ENCODE data around the gene ZFAND6.

Gene ZFAND6

GRCh38 chr15:80171787-80172186 lies 112.3 kb downstream of the ZFAND6 start:
- no peak for DNase-seq (ENCODE audit: low spot score)

- no peak for DNase-seq (ENCODE audit: low spot score)
These were observed 112.9 kb downstream of the ZFAND6 start for GRCh38 chr15:80172401-80172800.

- DNase-seq (ENCODE audit: low spot score): peak; percentile 63
These were observed 113.7 kb downstream of the ZFAND6 start for GRCh38 chr15:80173022-80173759.

- DNase-seq (ENCODE audit: low spot score): no peak
These were observed 114.7 kb downstream of the ZFAND6 start for GRCh38 chr15:80174017-80174746.

- no peak for DNase-seq (ENCODE audit: low spot score)
These were observed 116.0 kb downstream of the ZFAND6 start for GRCh38 chr15:80175436-80175835.

DNA sequence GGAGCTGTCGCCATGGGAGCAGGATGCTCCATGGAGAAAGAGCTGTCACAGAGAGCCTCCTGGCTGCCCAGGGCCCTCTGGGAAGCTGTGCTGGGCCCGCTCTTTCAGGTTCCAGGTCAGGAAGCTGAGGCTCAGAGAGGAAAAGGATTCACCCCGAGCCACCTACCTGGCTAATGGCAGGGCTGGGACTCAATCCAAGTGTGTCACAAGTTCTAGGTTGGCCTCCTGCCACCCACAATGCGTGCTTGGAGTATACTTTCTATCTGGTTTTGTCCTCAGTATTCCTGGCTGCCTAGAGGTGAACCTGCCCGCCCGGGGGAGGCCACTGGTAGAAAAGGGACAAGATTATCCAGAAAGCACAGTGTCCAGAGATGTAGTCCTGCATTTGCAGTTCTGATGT lies 117.0 kb downstream of the ZFAND6 start:
- no peak for DNase-seq (ENCODE audit: low spot score)

DNA sequence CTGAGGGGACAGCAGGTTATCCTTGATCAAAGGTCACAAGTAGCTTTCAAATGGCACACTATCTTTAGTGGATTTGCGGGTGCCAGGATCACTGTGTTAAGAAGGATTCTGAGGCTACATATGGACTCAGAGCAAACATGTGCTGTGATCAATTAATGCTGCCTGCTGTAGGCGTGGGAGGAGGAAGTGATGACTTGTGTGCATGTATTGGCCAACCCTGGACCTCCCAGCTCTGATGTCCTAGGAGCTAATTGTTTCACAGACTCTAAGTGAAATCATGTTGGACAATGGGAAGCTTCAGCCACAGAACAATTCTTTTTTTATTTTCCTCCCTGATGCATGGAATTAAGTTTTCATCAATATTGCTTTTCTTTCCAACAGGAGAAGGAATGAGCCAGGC lies 117.7 kb downstream of the ZFAND6 start:
- DNase-seq (ENCODE audit: low spot score): no peak

DNA sequence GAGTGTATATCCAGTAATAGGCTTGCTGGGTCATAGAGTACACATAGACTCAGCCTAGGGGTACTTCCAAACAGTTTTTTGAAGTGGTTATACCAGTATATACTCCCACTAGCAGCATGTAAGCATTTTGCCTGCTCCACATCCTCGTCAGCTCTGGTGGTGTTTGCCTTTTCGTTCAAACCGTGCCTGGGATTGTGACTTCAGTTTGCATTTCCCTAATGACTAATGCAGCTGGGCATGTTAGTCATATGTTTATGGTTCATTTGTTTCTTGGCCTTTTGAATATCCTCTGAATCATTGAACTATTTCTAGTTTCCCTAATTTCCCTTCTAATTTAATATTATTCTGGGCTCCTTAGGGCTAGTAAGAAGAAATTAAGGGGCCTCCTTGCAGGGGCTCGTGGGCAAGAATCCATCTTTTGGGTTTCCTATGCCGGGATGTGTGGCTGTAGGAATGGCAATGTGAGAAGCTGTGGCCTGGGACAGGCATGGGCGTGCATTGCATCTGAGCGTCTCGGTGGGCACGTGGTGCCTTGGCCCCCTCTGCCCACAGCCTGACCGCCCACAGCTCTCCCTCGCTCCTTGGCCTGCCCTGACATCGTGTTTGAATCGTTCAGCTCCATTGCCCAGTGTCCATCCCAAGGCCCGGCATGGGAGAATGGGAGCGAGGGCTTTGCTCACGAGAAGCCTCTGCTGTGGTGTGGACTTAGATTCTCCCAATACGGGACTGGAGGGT lies 119.7 kb downstream of the ZFAND6 start:
- DNase-seq (ENCODE audit: low spot score): no peak

DNA sequence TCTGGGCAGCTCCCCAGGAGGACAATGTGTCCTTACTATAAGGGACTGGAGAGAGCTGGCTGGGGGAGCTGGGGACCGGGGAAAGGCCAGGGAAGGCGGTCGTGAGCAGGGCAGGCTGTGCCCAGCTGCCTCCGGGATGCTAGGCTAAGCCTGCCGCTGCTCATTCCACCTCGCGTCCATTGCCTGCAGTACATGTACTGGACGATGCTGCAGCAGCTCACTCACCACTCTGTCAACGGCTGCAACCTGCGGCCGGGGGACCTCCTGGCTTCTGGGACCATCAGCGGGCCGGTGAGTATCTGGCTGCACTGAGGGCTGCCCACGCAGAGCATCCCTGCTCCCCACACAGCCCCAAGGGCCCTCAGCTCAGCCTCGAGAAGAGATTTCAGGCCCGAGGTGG lies 120.5 kb downstream of the ZFAND6 start:
- DNase-seq (ENCODE audit: low spot score): no peak

- DNase-seq (ENCODE audit: low spot score): no peak
These were observed 121.0 kb downstream of the ZFAND6 start for GRCh38 chr15:80180468-80180867.

- peak; percentile 89 for DNase-seq (ENCODE audit: low spot score)
These were observed 121.5 kb downstream of the ZFAND6 start for GRCh38 chr15:80180986-80181385.

DNA sequence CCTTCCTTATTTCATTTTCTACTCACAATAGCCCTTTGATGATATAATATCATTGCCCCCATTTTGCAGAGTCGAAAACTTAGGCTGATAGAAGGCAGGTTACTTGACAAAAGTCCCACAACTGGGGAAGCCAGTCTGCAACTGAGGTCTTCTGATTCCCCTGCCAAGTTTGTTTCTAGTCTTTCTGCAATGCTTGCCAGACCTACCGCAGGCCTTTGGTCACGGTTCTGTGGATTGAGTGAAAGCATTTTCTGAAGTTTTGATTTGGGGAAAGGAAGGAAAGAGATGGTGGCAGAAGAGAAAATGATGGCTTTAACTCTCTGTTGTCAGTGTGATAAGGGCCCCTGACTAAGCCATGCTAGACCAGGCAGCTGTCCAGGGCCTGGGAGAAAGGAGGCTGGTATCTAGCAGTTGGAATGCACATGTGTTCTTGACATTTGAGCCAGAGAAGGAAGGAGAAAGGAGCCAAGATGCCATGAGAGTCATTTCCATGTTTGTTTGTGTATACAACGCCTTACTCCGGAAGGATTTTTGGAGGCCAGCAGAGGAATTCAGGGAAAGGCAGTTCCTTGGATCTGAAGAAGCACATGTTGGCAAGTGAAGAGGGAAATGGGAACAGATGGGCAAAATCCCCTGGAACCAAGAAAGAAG lies 123.3 kb downstream of the ZFAND6 start:
- DNase-seq (ENCODE audit: low spot score): peak; percentile 72

- DNase-seq (ENCODE audit: low spot score): peak; percentile 44
These were observed 123.8 kb downstream of the ZFAND6 start for GRCh38 chr15:80183306-80183705.

DNA sequence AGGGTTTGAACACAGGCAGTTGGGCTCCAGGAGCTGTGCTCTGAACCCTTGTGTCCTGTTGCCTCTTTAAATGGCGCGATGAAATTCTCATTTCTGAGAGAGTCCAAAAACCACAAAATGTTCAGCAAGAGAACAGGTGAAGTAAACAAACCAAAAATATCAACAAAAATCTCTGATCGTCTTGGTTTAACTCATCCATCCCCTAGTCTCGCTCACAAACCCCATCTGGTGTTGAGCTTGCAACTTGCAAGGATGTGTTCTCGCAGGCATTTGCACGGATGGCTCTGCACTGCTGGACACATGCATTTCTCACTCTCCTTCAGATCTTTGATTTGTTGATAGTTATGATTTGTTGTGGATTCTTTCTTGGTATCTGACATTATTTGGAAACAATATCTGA lies 124.4 kb downstream of the ZFAND6 start:
- peak; percentile 63 for DNase-seq (ENCODE audit: low spot score)

DNA sequence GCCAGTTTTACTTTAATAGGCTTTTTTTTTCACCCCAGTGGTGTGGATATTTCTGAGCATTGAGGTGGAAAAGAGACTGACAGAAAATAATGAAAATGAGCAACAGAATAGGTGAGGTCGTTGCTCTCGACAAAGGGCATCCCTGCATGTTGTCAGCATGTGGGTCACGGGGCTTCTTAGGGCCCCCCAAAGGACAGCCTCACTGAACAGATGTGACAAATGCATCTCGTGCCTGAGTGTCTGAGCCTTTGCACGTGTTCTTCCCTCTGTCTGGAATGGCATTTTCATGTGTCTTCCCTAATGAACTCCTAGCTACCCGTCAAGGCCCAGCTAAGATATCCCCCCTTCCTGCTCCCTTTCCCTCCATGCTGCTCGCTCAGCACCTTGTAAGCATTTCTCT lies 125.1 kb downstream of the ZFAND6 start:
- no peak for DNase-seq (ENCODE audit: low spot score)

GRCh38 chr15:80185152-80185551 lies 125.7 kb downstream of the ZFAND6 start:
- DNase-seq (ENCODE audit: low spot score): no peak

GRCh38 chr15:80186066-80186465 lies 126.6 kb downstream of the ZFAND6 start:
- no peak for DNase-seq (ENCODE audit: low spot score)

DNA sequence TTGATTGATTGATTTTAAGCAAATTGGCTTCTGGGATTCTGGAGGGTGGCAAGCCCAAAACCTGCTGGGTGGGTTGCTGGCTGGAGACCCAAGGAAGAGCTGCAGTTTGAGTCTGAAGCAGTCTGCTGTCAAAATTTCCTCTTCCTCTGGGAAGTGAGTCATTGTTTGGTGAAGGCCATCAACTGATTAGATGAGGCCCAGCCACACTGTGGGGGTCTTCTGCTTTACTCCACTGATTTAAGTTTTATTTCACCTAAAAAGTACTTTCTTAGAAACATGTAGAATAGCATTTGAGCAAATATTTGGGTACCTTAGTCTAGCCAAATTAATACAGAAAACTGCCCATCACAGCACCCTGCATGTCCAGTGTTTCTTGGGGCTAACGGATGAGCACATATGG lies 127.1 kb downstream of the ZFAND6 start:
- DNase-seq (ENCODE audit: low spot score): no peak

Measured in cerebellar cortex (tissue), 1 donor.